HG03354 (cell line): ENCODE data around the gene NELFCD.

Experiments used
- ATAC-seq: cut with Tn5 transposase; IDR thresholded peaks from one replicate; pipeline ENCODE4 v1.9.1; 2021; ENCODE audit warnings: mild to moderate bottlenecking; ENCODE audit not compliant: unreplicated experiment, poor library complexity, severe bottlenecking

NELFCD gene

GRCh38 chr20:58992911-58993310 is 11.9 kb downstream of the NELFCD start:
- ATAC-seq: no peak

DNA sequence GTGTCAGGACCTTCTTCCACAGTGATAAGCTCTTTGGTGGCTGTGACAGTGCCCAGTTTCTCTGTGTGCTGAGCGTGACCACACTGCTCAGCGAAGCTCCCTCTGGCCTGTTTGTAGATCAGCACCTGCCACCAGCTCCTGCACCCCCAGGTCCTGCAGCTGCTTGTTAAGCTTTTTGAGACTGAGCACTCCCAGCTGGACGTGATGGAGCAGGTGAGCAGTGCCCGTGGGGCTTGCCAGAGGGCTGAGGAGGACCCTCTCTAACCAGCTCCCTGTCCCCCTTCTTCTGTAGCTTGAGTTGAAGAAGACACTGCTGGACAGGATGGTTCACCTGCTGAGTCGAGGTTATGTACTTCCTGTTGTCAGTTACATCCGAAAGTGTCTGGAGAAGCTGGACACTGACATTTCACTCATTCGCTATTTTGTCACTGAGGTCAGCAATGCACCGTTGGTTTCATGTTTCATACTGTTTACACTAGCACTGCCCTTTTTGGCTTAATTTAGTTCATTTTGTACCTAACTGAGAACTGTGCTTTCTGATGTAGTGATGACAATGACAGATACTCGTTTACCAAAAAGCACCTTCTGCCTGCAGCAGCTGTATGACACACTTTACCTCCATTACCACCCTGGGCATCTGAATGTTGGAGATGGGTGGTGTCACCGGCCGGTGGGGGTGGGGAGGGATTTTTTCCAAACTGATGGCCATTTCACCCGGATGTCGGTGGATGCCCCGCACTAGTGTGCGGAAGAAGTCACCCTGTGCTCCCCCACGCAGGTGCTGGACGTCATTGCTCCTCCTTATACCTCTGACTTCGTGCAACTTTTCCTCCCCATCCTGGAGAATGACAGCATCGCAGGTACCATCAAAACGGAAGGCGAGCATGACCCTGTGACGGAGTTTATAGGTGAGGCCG is 12.5 kb downstream of the NELFCD start:
- ATAC-seq: no peak

DNA sequence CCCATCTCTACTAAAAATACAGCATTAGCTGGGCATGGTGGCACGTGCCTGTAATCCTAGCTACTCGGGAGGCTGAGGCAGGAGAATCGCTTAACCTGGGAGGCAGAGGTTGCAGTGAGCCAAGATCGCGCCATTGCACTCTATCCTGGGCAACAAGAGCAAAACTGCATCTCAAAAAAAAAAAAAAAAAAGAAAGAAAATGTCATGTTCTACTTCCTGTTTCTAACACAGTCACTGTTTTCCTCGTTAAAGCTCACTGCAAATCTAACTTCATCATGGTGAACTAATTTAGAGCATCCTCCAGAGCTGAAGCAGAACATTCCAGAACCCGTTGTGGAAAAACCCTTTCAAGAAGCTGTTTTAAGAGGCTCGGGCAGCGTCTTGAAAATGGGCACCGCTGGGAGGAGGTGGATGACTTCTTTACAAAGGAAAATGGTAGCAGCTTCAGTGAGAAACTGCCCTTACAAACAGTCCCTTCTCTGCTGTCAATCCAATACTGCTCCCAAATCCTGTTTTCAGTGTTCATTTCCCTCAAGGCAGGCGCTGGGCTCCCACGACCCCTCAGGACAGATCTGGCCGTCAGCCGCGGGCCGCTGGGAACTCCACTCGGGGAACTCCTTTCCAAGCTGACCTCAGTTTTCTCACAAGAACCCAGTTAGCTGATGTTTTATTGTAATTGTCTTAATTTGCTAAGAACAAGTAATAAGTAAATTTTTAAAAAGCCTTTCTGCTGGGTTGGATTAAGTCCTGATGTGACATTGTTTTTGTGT is 13.5 kb downstream of the NELFCD start:
- no peak for ATAC-seq

DNA sequence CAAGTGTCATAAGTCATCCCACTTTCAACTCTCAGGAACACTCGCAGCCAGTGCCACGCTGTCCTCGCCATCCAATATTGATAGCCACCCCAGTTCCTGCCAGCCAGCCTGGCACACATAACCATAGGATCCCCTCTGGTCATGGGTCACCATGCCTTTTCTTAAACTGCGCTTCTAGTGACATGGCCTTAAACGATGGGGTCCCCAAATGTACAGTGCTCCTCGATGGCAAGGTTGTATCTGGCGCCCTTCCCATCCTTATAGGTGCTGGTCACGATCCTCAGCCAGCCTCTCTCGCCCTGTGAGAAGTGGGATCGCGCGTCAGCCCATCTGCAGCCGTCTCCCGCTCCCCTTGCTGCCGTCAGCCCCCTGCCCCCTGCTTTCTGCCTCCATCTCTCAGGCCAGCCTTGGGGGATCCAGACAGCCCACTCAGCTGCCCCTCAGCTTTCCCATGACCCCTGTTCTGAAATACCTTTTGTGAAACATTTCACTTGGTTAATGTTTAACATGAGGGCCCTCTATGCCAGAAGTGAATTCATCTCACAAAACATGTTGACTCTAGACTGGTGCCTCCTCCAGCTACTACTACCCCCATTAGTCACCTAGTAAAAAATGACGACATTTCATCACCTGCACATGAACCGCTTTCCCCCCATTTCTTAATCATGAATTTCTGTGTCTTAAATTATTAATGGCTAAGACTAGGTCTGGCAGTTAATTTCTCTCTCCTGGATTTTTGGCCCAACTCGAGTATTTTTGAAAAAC is 14.6 kb downstream of the NELFCD start:
- no peak for ATAC-seq

DNA sequence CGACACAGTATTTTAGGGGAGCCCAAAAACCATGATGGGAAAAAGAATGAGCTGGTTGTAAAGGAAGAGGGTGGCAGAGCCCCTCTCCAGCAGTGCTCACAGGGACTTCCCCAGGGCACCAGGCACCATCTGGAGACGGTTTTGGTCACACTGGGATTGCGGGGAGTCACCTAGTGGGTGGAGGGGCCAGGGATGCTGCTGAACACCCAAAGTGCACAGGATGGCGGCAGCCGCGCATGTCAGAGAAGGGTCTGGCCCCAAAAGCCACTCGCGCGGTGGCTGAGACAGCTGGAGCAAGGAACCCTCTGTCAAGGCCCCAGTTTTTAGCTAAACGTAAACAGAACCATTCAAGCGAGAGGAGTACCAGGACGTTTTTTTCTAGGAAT is 15.2 kb downstream of the NELFCD start:
- ATAC-seq: no peak

- ATAC-seq: no peak
Measured at GRCh38 chr20:58997141-58997770, 16.2 kb downstream of the NELFCD start.

GRCh38 chr20:58998656-58999055 is 17.6 kb downstream of the NELFCD start:
- ATAC-seq: no peak

- ATAC-seq: no peak
Measured at GRCh38 chr20:59000326-59000725, 19.3 kb downstream of the NELFCD start.

GRCh38 chr20:59001068-59001448 is 20.0 kb downstream of the NELFCD start:
- no peak for ATAC-seq

DNA sequence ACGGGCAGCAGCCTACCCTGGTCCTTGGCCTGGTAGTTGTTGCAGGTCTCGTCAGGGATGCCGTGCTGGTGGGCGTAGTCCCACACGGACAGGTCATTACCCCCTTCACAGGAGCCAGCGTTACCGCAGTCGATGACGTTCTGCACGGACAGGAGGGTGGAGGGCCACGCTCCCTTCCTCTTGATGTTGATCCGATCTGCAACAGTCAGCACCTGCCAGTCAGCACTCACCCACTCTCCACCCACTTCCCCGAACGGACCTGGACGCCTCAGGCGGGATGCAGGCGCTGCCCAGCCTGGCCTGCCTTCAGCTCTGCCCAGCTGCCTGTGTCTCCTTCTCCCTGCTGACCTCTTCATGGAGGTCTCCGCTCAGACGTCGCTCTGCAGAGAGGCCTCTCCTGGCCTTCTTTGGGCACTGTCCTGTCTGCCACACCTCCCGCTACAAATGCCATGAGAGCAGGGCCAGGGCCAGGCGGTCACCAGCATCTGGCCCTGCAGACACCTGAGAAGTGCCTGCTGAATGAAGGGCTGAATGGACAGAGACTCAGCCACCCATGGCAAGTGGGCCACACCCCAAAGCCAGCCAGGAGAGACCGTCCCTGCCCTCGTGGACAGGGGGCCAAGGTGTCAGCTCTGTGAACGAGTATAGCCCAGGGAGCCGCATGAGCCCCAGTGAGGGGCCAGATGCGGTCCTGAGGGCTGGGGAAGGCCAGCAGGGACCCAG is 20.6 kb downstream of the NELFCD start:
- ATAC-seq: no peak

DNA sequence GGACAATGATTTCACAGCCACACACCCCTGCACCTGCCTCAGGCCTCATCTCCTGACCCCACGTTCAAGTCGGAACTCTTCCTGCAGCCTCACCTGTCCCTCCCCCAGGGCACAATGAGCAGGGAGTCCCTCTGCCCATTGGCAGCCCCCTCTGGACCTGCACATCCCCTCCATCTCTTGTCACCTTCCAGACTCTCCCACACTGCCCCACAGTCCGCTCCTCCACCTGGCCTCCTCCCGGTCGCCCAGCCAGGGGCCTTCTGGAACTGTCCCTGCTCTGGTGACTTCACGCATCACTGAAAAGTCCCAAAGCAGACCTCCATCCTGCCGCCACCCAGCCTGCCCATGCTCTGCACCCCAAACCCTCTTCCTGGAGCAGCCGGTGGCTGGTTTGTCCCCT is 21.3 kb downstream of the NELFCD start:
- no peak for ATAC-seq

DNA sequence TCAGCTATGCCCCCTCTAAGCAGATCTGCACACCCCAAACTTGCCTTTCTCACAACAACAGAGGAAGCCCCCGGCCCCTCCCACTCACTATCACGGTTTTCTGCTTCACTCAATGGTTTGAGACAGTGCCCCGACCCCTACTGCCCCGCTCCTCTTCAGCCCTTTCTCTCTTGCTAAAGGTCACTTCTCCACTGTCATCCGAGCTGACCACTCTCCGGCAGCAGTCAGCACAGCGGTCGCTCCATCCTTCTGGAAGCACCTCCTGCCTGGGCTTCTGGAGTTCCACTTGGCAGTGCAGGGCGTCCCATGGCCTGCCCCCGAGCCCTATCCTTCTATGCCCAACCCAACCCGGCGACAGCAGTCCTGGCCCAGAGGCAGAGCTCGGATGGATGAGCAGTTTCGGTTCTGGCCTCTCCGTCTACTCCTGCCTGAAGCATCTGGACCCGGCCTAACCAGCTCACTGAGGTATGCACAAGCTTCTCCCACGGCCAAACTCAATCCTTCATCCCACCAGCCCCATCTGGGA is 21.9 kb downstream of the NELFCD start:
- no peak for ATAC-seq

DNA sequence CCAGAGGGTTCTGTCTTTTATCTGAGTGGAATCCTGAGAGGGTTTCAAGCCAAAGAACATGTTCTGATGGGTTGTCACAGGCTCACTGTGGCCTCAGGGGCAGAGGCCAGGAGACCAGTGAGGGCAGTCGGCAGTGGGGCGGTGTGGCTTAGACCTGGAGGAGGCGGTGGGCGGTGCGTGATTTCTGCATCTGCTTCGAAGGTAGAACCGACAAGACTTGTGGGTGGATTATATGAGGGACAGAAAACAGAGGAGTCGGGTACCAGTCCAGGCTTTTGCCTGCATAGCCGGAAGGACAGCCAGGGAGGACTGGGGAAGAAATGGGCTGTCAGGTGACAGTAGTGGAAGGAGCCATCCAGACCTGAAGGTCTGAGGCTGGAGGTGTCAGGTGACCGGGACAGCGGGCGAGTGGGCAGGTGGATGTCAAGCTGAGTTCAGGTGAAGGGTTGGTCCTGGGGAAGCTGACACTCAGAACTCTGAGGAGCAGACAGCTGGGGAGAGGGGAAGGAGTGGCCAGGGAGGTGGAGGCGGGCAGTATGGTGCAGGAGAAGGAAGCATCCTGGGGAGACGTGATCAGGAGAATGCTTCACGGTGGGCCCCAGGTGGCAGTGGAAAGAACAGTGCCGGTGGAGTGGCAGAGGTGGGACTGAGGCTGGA is 22.9 kb downstream of the NELFCD start:
- no peak for ATAC-seq

DNA sequence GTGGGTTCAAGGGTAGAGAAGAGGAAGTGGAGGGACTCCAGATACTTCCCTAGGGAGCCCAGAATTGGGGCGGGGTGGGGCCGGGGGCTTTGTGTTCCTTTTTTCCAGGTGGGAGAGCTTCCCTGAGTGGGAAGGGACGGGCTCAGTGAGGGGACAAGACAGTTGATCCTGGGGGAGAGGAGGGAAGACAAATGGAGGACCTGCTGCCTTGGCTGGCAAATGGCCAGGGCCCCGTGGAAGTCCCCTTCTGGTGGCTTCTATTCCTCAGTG is 23.4 kb downstream of the NELFCD start:
- ATAC-seq: no peak

- peak; percentile 67 for ATAC-seq
Measured at GRCh38 chr20:59004763-59005522, 23.9 kb downstream of the NELFCD start.

- no peak for ATAC-seq
Measured at GRCh38 chr20:59005523-59006166, 24.6 kb downstream of the NELFCD start.

- no peak for ATAC-seq
Measured at GRCh38 chr20:59006167-59006863, 25.3 kb downstream of the NELFCD start.
